Stimulated activated naive CD8-positive, alpha-beta T cell treated with anti-CD3 and anti-CD28 coated beads, Interleukin-15, Interleukin-2, amounts not matched to agents 100 U/mL and 50 U/mL, for 24 hours (primary cell): ENCODE measurements around the gene FRMD4B.
"Not testable (repeated sequence)": the region's sequence is repeated elsewhere in the genome, so short reads cannot be mapped to it uniquely, and the experiment has no call there.

ENCODE experiments used
- ATAC-seq: fragments of 150-1000 bp; cut with Tn5 transposase; one replicate; pipeline ENCODE4 v1.10.0; 2021
- DNase-seq: peaks from one replicate; pipeline ENCODE4 v3.0.0; 2021

The FRMD4B gene

GRCh38 chr3:69322512-69322911, 63.4 kb downstream of the FRMD4B start:
- DNase-seq, ATAC-seq: not testable (repeated sequence)

GRCh38 chr3:69322158-69322509, 63.8 kb downstream of the FRMD4B start:
- DNase-seq (no peak), ATAC-seq (no peak)

GRCh38 chr3:69321301-69322157, 64.4 kb downstream of the FRMD4B start:
- DNase-seq, result no peak
- ATAC-seq, result no peak

- ATAC-seq (no peak), DNase-seq (no peak)
These were observed 65.0 kb downstream of the FRMD4B start for GRCh38 chr3:69320871-69321271.

GRCh38 chr3:69319652-69320051, 66.2 kb downstream of the FRMD4B start:
- ATAC-seq (no peak), DNase-seq (no peak)

- DNase-seq (no peak), ATAC-seq (no peak)
These were observed 67.5 kb downstream of the FRMD4B start for GRCh38 chr3:69318410-69318809.

GRCh38 chr3:69313251-69313650, 72.6 kb downstream of the FRMD4B start:
- DNase-seq (no peak), ATAC-seq (no peak)

- DNase-seq, result no peak
- no peak for ATAC-seq
These were observed 76.1 kb downstream of the FRMD4B start for GRCh38 chr3:69309814-69310213.

GRCh38 chr3:69306239-69307185, 79.4 kb downstream of the FRMD4B start:
- ATAC-seq (peak; percentile 91), DNase-seq (peak; percentile 67)

- DNase-seq (no peak), ATAC-seq (peak; percentile 84)
These were observed 80.9 kb downstream of the FRMD4B start for GRCh38 chr3:69305011-69305410.

GRCh38 chr3:69304396-69304795, 81.5 kb downstream of the FRMD4B start:
- DNase-seq (no peak), ATAC-seq (no peak)

- ATAC-seq (no peak), DNase-seq (no peak)
These were observed 85.6 kb downstream of the FRMD4B start for GRCh38 chr3:69300296-69300695.

- DNase-seq, result no peak
- no peak for ATAC-seq
These were observed 86.5 kb downstream of the FRMD4B start for GRCh38 chr3:69299344-69299743.

- DNase-seq (no peak), ATAC-seq (no peak)
These were observed 88.4 kb downstream of the FRMD4B start for GRCh38 chr3:69297501-69297900.

GRCh38 chr3:69296995-69297394, 88.9 kb downstream of the FRMD4B start:
- DNase-seq (no peak), ATAC-seq (no peak)

GRCh38 chr3:69294014-69294766, 91.7 kb downstream of the FRMD4B start:
- no peak for DNase-seq
- no peak for ATAC-seq

- DNase-seq, result no peak
These were observed 92.8 kb downstream of the FRMD4B start for GRCh38 chr3:69292959-69293574.

GRCh38 chr3:69292185-69292584, 93.7 kb downstream of the FRMD4B start:
- ATAC-seq (no peak), DNase-seq (no peak)

More at GRCh38 chr3:69292959-69293574, 92.8 kb downstream of the FRMD4B start:
- no peak for ATAC-seq

- no peak for ATAC-seq
- no peak for DNase-seq
These were observed 95.5 kb downstream of the FRMD4B start for GRCh38 chr3:69290430-69290829.

GRCh38 chr3:69290006-69290405, 95.9 kb downstream of the FRMD4B start:
- DNase-seq (no peak), ATAC-seq (no peak)

- peak; percentile 94 for ATAC-seq
- peak; percentile 50 for DNase-seq
These were observed 97.6 kb downstream of the FRMD4B start for GRCh38 chr3:69288161-69288895.
